Uterus (tissue), 2 donors: Measurements from ENCODE around the gene TNFAIP2.

ENCODE experiments used
- CTCF ChIP-seq, 4 experiments: fragments of 200-600 bp in 2 of 4; fragments of 450-650 bp in 2 of 4; sonication (generic) in 2 of 4; IDR thresholded peaks; one replicate each; pipeline ENCODE4 v1.5.1; 2016 to 2019; ENCODE audit warnings: antibody characterized with exemption in 4 of 4, mild to moderate bottlenecking in 2 of 4, moderate library complexity in 1 of 4
- POLR2A ChIP-seq, 2 donors: fragments of 450-650 bp; IDR thresholded peaks; one replicate each; pipeline ENCODE4 v1.6.1; 2016; ENCODE audit warnings: antibody characterized with exemption in 2 of 2, mild to moderate bottlenecking in 1 of 2, moderate library complexity in 1 of 2

- TF ChIP-seq CTCF (IDR thresholded peaks at IDR 0.05) (no peak), POLR2A (IDR thresholded peaks at IDR 0.05) (no peak)
Measured at GRCh38 chr14:103156651-103157378, 33.6 kb downstream of the TNFAIP2 start.
